Endometrial microvascular endothelial cells (primary cell): ENCODE results near the gene KLHL36. TPM values are rescaled to one million over a fixed set of nuclear protein-coding genes. Genes with fewer than 3 reads are reported as not detected.
"Not testable (repeated sequence)": the region's sequence is repeated elsewhere in the genome, so short reads cannot be mapped to it uniquely, and the experiment has no call there.

Experiments
- in situ Hi-C: cut with HindIII; loops from 2 replicates; pipeline ENCODE4 v1.10.0; 2017; ENCODE audit warnings: low sequenced_read_pairs, low pct_unique_long_range_greater_than_20kb; ENCODE audit errors: inconsistent ontology term
- total RNA-seq: library from RNA; depleted of rRNA; stranded (reverse); fragments of >200 nt; gene quantifications from one replicate; pipeline ENCODE4 v1.2.3, GENCODE V29; 2015; ENCODE audit errors: inconsistent ontology term

KLHL36 gene
- total RNA-seq, 1 donor from 2014 or later, result 38.7 TPM

DNA sequence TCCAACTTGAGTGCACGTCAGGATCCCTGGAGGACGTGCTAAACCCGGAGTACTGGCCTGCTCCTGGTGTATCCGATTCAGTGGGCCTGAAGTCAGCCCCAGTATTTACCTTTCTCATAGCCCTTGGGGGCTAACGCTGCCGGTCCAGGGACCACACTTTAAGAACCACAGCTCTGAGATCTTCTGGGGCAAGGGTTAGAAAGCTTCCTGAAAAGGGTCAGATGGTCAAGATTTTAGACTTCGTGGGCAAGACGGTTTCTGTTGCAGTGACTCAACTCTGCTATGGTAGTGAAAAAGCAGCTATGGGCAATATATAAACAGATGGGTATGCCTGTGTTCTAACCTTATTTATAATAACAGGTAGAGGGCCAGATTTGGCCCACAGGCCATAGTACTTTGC is 36.9 kb downstream of the KLHL36 start:
- in situ Hi-C loops, result no loop called here

DNA sequence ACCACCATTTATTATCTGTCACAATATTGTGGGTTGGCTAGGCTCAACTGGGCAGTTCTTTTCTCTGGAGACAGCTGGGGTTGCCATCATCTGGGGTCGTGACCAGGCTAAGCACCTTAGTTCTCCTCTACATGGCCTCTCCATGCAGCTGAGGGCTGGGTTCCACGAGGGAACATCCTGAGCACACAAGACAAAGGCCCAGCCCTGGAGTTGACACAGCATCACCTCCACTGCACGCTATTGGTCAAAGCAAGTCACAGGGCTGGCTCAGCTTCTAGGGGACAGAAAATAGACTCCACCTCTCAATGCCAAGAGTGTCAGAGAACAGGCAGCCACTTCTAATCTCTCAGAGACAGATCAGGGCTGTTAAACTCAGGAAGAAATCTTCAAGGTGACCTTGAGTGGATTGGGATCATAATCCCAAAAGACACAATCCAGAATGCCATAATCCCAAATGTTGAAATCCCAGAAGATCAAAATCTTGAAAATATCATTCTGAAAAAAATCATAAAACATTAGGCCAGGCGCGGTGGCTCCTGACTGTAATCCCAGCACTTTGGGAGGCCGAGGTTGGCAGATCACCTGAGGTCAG is 38.5 kb downstream of the KLHL36 start:
- in situ Hi-C loops, result no loop called here

DNA sequence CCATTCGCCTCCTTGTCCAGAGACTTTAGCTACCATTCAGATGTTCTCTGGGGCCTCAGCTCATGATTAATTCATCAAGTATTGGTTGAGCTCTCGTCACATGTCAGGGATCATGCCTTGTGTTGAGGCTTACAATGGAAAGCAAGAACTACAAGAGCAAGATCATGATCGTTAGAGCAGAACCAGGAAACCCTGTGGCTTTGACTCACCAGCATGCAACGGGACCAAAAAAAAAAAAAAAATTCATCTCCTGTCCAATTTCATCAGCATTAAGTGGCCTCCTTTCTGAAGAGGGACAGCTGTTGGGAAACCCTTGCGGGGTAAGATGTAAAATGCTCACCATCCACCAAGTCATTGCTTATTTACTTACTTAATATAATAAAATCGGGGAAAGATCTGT is 39.4 kb downstream of the KLHL36 start:
- in situ Hi-C loops, result no loop called here

DNA sequence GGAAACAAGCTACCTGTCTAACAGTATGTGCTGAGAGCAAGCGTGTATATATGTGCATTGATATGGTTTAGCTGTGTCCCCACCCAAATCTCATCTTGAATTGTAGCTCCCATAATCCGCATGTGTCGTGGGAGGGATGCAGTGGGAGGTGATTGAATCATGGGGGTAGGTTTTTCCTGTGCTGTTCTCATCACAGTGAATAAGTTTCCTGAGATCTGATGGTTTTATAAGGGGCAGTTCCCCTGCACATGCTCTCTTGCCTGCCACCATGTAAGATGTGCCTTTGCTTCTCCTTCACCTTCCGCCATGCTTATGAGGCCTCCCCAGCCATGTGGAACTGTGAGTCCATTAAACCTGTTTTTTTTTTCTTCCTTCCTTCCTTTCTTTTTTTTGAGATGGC is 39.9 kb downstream of the KLHL36 start:
- in situ Hi-C loops, result not testable (repeated sequence)

DNA sequence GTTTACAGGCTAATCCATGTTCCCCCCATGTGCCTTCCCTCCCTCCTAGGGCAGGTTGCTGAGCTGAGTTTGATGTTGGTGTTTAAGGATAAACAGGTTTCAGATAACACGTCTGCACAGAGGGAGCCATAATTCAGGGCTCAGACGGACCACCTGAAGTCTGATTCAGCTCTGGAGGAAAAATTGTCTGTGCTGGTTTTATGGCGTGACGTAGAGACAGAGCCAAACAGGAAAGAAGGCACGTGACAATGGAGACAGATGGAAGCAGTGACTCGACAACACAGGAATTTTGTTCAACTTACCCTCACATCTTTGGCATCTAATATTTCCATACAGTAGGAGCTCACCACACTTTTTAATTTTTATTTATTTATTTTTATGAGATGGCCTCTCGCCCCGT is 40.8 kb downstream of the KLHL36 start:
- in situ Hi-C loops, result no loop called here

DNA sequence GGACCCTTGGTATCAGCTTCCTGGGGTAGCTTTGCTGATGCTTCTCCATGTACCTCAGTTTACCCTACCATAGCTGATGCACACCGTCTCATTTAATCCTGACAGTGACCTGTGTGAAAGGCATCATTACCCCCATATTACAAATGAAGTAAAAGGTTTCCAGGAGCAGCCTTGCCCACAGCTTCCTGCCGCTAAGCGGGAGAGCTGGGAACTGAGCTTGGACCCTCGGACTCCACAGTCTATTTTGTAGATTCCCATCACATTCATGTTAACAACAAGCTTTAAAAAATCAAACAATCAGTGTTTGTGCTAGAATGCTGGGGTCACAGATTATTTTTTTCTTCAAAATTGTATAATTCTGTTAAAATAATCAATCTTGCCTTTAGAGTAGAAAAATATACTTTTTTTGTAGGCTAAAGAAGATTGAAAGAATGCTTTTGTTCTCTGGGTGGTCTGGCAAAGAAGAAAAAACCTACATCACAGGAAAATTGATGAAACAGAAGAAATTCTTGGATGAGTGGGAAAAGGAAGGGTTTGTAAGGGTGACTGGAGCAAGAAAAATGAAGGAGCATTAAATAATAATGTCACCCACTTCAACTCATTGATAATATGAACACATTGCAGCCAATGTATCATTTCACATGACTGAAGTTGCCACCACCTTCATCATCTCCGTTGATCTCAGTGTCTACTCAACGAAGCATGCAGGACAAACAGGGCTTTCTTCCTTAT is 41.9 kb downstream of the KLHL36 start:
- in situ Hi-C loops, result no loop called here

DNA sequence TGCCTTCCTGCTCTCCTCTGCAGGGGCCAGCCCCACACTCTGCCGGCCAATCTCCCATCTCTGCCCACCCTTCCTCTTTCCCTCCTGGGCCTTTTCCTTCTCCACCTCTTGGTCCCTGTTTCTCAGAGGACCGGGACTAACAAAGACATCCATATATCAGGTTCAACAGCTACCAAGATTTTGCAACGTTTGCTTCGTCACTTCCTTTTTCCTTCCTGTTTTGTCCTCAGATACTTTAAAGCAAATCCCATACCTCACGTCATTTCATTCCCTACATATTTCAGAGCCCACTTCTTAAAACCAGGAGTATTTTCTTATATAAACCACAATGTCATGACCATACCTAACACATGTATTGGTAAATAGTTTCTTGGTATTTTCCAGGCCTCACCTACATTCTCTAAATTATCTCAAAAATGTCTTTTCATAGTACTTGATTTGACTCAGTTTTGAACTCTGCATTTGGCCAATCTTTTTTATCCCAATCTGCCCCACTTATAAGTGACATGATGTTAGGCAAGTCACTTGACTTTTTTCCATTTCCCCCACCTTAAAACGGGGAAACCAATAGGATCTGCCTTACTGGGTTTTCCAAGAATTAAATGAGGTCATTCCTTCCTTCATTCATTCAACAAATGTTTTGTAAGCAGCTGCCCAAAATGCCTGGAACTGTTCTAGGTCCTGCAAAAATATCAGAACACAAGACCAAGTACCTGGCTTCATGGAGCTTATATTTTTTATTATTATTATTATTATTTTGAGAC is 44.3 kb downstream of the KLHL36 start:
- in situ Hi-C loops, result no loop called here

DNA sequence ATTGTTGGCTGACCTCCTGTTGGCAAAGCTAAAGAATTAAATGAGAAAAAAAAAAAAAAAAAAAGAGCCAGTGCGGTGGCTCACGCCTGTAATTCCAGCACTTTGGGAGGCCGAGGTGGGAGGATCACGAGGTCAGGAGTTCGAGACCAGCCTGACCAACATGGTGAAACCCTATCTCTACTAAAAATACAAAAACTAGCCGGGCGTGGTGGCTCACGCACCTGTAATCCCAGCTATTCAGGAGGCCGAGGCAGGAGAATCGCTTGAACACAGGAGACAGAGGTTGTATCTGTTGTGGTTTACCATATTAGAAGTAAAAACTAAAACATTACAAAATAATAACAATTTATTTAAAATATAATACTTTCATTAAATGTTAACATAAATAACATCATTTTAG is 45.6 kb downstream of the KLHL36 start:
- in situ Hi-C loops, result not testable (repeated sequence)

DNA sequence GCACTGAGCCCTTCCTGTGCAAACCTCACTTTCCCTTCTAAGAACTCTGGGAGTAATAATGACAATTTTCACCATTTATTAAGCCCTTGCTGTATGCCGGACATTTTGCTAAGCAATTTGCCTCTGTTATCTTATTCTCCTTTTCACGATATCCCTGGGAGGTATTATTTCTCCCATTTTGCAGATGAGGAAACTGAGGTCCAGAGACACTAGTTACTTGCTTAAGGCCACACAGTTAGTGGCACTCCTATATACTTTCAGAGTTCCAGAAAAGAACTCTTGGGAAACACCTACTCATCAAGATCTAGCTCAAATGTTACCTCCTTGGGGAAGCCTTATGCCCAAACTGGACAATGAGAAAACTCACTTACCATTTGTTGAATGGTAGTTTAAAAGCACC is 46.7 kb downstream of the KLHL36 start:
- in situ Hi-C loops, result no loop called here

DNA sequence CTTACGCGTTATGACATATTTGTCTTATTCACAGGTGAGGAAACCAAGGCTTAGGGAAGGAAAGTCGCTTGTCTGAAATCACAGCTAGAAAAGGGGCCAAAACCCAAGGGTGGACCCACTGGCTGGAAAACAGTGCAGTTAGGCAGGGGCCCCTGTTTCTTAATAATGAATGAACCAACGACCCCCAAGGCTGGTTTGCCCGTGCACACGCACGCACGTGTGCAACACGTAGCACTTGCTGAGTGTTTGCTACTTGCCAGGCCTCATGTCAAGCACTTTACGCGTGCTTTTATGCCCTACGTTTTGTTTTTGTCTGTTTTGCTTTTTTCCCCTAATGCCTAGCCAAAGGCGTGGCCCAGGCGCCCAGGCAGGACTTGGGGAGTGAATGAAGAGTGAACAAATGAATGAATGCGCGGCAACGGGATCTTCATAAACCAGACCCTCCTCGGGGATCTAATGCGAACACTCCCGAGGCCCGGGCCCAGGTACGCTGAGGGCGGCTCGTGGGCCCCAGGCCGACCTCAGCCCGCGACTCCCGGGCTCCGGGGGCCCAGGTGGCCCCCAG is 50.9 kb downstream of the KLHL36 start:
- in situ Hi-C loops, result no loop called here

DNA sequence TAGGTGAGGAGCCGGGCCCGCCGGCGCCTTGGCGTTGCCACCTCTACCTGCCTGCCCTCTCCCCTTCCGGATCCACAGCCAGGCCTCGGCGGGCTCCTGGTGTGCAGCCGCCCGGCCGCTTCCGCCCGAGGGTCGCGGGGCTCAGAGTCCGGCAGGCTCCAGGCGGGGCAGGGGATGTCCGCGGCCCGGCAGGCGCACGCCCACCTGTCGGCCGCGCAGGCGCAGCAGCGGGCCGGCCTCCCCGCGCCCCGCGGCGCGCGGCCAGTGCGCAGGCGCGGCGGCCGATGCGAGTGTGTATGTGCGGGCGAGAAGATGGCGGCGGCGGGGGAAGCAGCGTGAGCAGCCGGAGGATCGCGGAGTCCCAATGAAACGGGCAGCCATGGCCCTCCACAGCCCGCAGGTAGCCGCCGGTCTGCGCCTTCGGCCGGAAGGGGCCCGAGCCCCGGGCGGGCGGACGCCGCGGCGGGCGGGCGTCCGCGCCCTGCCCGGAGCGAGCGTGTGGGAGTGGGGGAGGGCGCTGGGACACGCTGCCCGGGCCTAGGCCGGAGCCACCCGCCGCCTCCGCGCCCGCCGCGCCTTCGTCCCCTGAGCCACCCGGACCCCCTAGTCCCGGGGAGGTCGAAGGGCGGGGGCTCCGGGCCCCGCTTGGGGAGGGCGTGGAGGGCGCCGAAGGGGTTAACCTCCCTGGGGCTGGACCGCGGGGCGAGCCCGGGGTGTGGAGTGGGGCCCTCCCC is 51.6 kb downstream of the KLHL36 start, which contains the start of gene USP10:
TSS of gene USP10 (plus strand) at position 289 of the 734 bp plus-strand sequence. CDS start at position 380, 91 bp downstream.
- in situ Hi-C loops, result no loop called here

DNA sequence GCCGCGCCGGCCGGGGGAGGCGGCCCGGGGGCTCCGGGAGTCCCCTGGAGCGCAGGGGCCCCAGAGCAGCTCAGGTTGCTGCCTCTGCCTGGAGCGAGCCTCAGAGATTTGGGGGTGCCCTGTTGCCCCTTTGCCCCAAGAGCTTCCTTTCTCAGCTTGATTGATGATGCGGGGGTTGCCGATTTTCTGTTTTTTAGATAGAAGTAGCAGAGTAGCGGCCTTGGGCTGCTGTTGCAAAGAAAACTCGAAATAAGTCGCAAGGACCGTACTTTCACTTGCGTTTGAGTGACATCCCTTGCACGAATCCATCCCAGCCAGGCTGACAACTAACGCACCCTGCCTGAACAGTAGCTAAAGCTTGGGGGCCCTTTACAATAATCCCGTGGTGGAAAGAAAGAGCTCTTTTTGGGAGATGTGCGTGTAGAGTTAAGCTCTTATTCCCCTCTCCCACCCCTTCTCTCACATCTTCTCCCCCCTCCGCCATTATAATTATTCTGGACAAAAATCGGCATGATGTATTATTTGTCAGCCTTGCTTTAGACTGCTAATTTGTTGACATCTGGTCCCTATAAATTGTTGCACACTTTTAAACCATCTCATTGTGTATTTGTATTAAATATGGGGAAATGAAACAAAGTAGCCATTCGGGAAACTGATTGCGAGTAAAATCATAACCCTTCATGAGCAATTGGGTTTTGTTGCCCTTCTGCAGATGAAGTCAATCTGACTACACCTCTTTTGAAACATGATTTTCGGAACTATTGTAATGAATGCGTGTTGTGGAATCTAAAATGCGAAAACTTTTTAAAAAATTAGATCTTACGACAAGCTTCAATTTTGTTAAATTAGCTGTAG is 52.4 kb downstream of the KLHL36 start:
- in situ Hi-C loops, result no loop called here

DNA sequence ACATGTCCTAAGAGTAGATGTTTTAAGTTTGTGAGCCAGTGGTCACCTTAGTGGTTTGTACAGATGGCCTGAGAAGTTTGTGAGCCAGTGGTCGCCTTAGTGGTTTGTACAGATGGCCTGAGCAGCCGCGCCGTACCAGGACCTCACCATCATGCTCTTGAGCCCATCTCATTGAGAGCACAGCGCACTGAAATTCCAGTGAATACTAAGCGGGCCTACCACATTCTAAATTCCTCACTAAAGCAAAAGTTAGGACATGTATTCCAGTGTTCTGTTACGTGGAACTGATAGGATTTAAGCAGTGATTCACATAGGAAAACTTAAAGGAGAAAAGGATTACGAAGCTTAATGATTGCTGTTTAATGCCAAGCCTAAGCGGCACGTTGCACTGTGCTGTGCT is 55.4 kb downstream of the KLHL36 start:
- in situ Hi-C loops, result no loop called here

DNA sequence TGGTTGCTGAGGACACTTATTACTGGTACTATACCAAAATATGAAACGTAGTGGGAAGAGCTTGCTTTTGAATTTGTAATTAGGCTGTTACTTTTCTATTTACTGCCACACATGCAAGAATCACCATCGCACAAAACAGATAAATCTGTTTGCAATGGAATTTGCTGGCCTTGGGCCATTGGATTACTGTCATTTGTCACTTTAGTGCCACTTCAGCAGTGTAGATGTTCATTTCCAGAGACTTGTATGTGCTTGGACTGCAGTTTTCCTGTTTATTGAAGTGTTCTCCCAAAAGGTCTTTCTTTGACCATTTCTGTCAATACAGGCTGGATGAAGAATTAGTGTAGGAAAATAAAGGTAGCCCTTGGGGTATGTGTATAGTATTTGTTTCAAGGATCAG is 55.9 kb downstream of the KLHL36 start:
- in situ Hi-C loops, result no loop called here

DNA sequence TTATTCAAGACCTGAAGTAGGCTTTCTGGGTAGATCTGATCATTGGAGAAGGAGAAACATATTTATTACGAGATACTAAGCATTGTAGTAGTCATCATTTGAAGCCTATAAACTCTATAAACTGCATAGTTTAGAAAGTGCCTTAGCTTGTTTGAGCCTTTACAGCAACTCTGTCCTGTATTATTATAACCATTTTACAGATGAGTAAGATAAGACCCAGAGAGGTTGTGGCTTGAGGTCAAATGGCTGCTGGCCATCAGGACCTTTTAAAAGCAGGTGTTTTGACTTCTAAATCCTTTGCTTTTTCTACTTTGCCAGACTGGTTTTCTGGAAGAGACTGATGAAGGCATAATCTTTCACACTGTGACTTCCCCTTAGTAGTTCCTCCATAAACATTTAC is 58.5 kb downstream of the KLHL36 start:
- in situ Hi-C loops, result no loop called here

DNA sequence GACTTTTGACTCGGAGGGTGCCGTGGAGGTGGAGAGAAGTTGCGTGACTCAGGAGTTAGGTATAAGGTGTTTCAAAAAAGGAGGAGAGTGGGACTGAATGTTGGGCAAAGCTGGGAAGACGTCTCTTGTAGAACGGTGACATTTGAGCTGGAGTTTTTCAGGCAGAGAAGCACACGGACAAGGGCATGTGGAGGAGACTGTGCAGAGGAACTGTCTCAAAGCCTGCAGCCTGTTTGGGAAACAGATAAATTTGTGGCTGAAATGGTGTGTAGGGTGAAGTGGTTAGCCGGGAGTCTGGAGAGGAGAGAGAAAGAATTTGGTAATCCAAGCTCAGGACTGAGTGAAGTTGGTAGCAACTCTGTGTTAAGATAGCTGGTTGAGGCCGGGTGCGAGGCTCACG is 61.3 kb downstream of the KLHL36 start:
- in situ Hi-C loops, result no loop called here

DNA sequence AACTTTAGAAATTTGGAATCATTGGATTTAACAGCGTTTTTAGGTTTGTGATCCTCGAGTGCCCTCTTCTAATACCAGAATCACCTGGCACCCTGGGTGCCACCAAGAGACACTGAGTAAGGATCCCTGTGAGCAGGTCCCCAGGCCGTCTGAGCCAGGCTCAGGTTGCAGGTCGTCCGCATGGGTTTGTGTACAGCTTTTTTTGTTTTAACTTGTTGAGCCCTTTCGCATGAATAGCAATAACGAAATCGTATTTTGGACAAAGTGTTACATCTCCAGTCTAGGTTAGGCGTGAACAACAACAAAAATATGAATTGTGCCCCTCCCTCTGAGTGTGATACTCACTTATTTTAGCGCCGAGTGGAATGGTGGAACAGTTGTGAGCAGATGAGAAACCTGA is 62.4 kb downstream of the KLHL36 start:
- in situ Hi-C loops, result no loop called here
